Measurements from ENCODE around the gene MYH14.

- TF ChIP-seq, protein P1, sequence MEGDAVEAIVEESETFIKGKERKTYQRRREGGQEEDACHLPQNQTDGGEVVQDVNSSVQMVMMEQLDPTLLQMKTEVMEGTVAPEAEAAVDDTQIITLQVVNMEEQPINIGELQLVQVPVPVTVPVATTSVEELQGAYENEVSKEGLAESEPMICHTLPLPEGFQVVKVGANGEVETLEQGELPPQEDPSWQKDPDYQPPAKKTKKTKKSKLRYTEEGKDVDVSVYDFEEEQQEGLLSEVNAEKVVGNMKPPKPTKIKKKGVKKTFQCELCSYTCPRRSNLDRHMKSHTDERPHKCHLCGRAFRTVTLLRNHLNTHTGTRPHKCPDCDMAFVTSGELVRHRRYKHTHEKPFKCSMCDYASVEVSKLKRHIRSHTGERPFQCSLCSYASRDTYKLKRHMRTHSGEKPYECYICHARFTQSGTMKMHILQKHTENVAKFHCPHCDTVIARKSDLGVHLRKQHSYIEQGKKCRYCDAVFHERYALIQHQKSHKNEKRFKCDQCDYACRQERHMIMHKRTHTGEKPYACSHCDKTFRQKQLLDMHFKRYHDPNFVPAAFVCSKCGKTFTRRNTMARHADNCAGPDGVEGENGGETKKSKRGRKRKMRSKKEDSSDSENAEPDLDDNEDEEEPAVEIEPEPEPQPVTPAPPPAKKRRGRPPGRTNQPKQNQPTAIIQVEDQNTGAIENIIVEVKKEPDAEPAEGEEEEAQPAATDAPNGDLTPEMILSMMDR (IDR thresholded peaks at IDR 0.05; ENCODE audit: low read depth, low read length, poor library complexity, severe bottlenecking), result no peak
- TF ChIP-seq EZH2phosphoT487 (IDR thresholded peaks at IDR 0.05; ENCODE audit: borderline replicate concordance, low read length), result no peak
Measured at GRCh38 chr19:50268501-50268900, 65.1 kb downstream of the MYH14 start.

All from DOHH2 (cell line).